ENCODE data around the gene OIT3. TPM values are rescaled to one million over a fixed set of nuclear protein-coding genes. Genes with fewer than 3 reads are reported as not detected.

Gene OIT3
- total RNA-seq, 1 donor from 2014 or later = 0.09 TPM

DNA sequence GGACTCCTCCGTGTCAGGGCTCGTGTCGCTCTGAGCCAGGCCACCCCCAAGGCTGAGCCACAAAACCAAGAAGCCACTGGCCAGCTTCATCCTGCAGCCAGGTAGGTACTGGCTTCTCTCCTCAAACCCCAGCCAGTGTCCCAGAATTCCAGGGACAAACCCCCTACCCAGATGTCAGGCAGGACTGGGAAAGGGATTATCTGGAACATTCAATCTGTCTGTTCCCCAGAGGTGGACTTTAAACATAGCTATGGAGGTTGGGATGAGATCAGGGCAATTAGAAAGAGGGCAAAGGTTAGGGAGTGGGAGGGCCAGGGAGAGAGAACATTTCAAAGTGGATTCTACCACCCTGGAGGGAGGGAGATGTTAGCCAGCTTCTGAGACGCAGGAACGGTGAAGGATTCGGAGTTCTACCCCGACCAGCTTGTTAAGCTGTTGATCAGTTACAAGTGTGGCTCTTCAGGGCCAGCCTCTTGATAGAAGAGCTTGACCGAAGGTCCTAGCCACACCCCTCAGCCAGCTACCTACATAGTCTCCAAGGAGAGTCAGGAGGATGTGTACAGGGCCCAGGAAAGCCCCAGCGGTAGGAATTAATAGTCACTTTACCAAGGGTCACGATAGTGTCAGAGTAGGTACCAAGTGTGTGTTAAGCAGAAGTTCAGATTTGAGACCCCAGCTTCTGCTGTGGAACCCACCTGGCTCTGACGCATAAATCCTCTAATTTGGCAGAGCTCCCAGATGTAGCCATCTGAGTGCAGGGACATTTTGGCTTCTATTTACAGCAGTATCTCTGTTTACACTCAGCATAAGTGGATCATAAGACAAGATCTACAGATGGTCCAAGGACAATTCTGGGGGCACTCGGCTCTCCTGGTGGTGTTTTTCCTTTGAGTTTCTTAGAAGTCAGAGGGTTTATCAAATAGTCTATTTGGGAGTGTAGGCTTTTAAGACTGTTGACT, 61.3 kb downstream of the OIT3 start, which contains the start of gene PLA2G12B:
TSS of gene PLA2G12B (minus strand) at position 211 of the 959 bp plus-strand sequence. CDS start at position 90, 121 bp downstream.
- peaks cover 5% of the 10 kb centered on the region for H3K27me3 Mint-ChIP-seq (ENCODE audit: low read depth, unreplicated experiment)
- H3K4me3 Mint-ChIP-seq (ENCODE audit: unreplicated experiment) = no peak within 1 kb of the TSS
- H3K9ac ChIP-seq (ENCODE audit: low read length) = no peak within 1 kb of the TSS
- no peak for TF ChIP-seq EZH2 (IDR thresholded peaks at IDR 0.05; ENCODE audit: insufficient read depth, low read length)
- TF ChIP-seq, protein P1, sequence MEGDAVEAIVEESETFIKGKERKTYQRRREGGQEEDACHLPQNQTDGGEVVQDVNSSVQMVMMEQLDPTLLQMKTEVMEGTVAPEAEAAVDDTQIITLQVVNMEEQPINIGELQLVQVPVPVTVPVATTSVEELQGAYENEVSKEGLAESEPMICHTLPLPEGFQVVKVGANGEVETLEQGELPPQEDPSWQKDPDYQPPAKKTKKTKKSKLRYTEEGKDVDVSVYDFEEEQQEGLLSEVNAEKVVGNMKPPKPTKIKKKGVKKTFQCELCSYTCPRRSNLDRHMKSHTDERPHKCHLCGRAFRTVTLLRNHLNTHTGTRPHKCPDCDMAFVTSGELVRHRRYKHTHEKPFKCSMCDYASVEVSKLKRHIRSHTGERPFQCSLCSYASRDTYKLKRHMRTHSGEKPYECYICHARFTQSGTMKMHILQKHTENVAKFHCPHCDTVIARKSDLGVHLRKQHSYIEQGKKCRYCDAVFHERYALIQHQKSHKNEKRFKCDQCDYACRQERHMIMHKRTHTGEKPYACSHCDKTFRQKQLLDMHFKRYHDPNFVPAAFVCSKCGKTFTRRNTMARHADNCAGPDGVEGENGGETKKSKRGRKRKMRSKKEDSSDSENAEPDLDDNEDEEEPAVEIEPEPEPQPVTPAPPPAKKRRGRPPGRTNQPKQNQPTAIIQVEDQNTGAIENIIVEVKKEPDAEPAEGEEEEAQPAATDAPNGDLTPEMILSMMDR (IDR thresholded peaks at IDR 0.05; ENCODE audit: insufficient read depth, low read depth, low read length) = no peak
- no peak within 1 kb of the TSS for H3K4me2 ChIP-seq (ENCODE audit: low read length)
- DNase-seq (ENCODE audit: low read depth) (no peak), FAIRE-seq (no peak)
- H3K4me3 ChIP-seq (ENCODE audit: insufficient read depth, low read depth, low read length) = no peak within 1 kb of the TSS
- no peaks in the 10 kb centered on the region for H3K36me3 ChIP-seq (ENCODE audit: insufficient read depth, low read length)
- no peaks in the 10 kb centered on the region for H3K9me3 ChIP-seq (ENCODE audit: insufficient read depth, low read depth, low read length)
- no peaks in the 10 kb centered on the region for H3K9me3 Mint-ChIP-seq (ENCODE audit: unreplicated experiment)
- no peaks in the 10 kb centered on the region for H3K79me2 ChIP-seq (ENCODE audit: insufficient read depth, low read length)
- H3K27ac ChIP-seq (ENCODE audit: low read depth, low read length) = no peak within 1 kb of the TSS
- peaks cover 2% of the 10 kb centered on the region for H3K27me3 ChIP-seq (ENCODE audit: insufficient read depth, low read length)
- no peak within 1 kb of the TSS for H2AFZ ChIP-seq (ENCODE audit: low read depth, low read length)
- no peak within 1 kb of the TSS for H3K27ac Mint-ChIP-seq (ENCODE audit: unreplicated experiment)
- H4K20me1 ChIP-seq (ENCODE audit: insufficient read depth, low read length) = no peaks in the 10 kb centered on the region
- no peaks in the 10 kb centered on the region for H3K36me3 Mint-ChIP-seq (ENCODE audit: low read depth, unreplicated experiment)
- no peaks in the 10 kb centered on the region for H3K4me1 ChIP-seq (ENCODE audit: insufficient read depth, low read length)
- no peaks in the 10 kb centered on the region for H3K4me1 Mint-ChIP-seq (ENCODE audit: low read depth, unreplicated experiment)

- no peak overlapping the region for H3K27ac Mint-ChIP-seq (ENCODE audit: unreplicated experiment)
- TF ChIP-seq EZH2 (IDR thresholded peaks at IDR 0.05; ENCODE audit: insufficient read depth, low read length) = no peak
- TF ChIP-seq, protein P1 (IDR thresholded peaks at IDR 0.05; ENCODE audit: insufficient read depth, low read depth, low read length) = no peak
- DNase-seq (ENCODE audit: low read depth) (no peak), FAIRE-seq (no peak)
- Histone ChIP-seq H3K79me2 (ENCODE audit: insufficient read depth, low read length) (no peaks in the 10 kb centered on the region), H3K27me3 (ENCODE audit: insufficient read depth, low read length) (peaks cover 2% of the 10 kb centered on the region), H3K4me1 (ENCODE audit: insufficient read depth, low read length) (no peaks in the 10 kb centered on the region), H3K36me3 (ENCODE audit: insufficient read depth, low read length) (no peaks in the 10 kb centered on the region), H3K27ac (ENCODE audit: low read depth, low read length) (no peak overlapping the region), H3K9me3 (ENCODE audit: insufficient read depth, low read depth, low read length) (no peaks in the 10 kb centered on the region), H4K20me1 (ENCODE audit: insufficient read depth, low read length) (no peaks in the 10 kb centered on the region), H3K9ac (ENCODE audit: low read length) (no peak overlapping the region), H3K4me2 (ENCODE audit: low read length) (no peak overlapping the region), H2AFZ (ENCODE audit: low read depth, low read length) (no peak overlapping the region), H3K4me3 (ENCODE audit: insufficient read depth, low read depth, low read length) (no peak overlapping the region)
- H3K27me3 Mint-ChIP-seq (ENCODE audit: low read depth, unreplicated experiment) = peaks cover 5% of the 10 kb centered on the region
- H3K36me3 Mint-ChIP-seq (ENCODE audit: low read depth, unreplicated experiment) = no peaks in the 10 kb centered on the region
- H3K4me1 Mint-ChIP-seq (ENCODE audit: low read depth, unreplicated experiment) = no peaks in the 10 kb centered on the region
- no peaks in the 10 kb centered on the region for H3K9me3 Mint-ChIP-seq (ENCODE audit: unreplicated experiment)
- no peak overlapping the region for H3K4me3 Mint-ChIP-seq (ENCODE audit: unreplicated experiment)
Observed at GRCh38 chr10:72956001-72956400, 62.5 kb downstream of the OIT3 start.

GRCh38 chr10:72976886-72977285, 83.3 kb downstream of the OIT3 start:
- Histone ChIP-seq H3K9me3 (ENCODE audit: insufficient read depth, low read depth, low read length) (peaks cover 4% of the 10 kb centered on the region), H2AFZ (ENCODE audit: low read depth, low read length) (no peak overlapping the region), H4K20me1 (ENCODE audit: insufficient read depth, low read length) (no peaks in the 10 kb centered on the region), H3K4me2 (ENCODE audit: low read length) (no peak overlapping the region), H3K4me3 (ENCODE audit: insufficient read depth, low read depth, low read length) (no peak overlapping the region), H3K27ac (ENCODE audit: low read depth, low read length) (no peak overlapping the region), H3K4me1 (ENCODE audit: insufficient read depth, low read length) (no peaks in the 10 kb centered on the region), H3K36me3 (ENCODE audit: insufficient read depth, low read length) (no peaks in the 10 kb centered on the region), H3K79me2 (ENCODE audit: insufficient read depth, low read length) (no peaks in the 10 kb centered on the region), H3K9ac (ENCODE audit: low read length) (no peak overlapping the region), H3K27me3 (ENCODE audit: insufficient read depth, low read length) (no peaks in the 10 kb centered on the region)
- H3K9me3 Mint-ChIP-seq (ENCODE audit: unreplicated experiment) = peaks cover 23% of the 10 kb centered on the region
- H3K27me3 Mint-ChIP-seq (ENCODE audit: low read depth, unreplicated experiment) = no peaks in the 10 kb centered on the region
- H3K36me3 Mint-ChIP-seq (ENCODE audit: low read depth, unreplicated experiment) = peaks cover 2% of the 10 kb centered on the region
- DNase-seq (ENCODE audit: low read depth) = no peak
- FAIRE-seq = no peak
- H3K4me3 Mint-ChIP-seq (ENCODE audit: unreplicated experiment) = no peak overlapping the region
- H3K27ac Mint-ChIP-seq (ENCODE audit: unreplicated experiment) = no peak overlapping the region
- no peak for TF ChIP-seq EZH2 (IDR thresholded peaks at IDR 0.05; ENCODE audit: insufficient read depth, low read length)
- TF ChIP-seq, protein P1 (IDR thresholded peaks at IDR 0.05; ENCODE audit: insufficient read depth, low read depth, low read length) = no peak
- peaks cover 1% of the 10 kb centered on the region for H3K4me1 Mint-ChIP-seq (ENCODE audit: low read depth, unreplicated experiment)
